GM11168 (cell line): Measurements from ENCODE around the gene HTR1D.

ENCODE experiments used
- in situ Hi-C: fragments of 300-500 bp; cut with MboI; formaldehyde crosslinking; loops from one replicate; pipeline ENCODE4 v1.12.0; 2022; ENCODE audit warnings: low sequenced_read_pairs; ENCODE audit not compliant: unreplicated experiment

Gene HTR1D

DNA sequence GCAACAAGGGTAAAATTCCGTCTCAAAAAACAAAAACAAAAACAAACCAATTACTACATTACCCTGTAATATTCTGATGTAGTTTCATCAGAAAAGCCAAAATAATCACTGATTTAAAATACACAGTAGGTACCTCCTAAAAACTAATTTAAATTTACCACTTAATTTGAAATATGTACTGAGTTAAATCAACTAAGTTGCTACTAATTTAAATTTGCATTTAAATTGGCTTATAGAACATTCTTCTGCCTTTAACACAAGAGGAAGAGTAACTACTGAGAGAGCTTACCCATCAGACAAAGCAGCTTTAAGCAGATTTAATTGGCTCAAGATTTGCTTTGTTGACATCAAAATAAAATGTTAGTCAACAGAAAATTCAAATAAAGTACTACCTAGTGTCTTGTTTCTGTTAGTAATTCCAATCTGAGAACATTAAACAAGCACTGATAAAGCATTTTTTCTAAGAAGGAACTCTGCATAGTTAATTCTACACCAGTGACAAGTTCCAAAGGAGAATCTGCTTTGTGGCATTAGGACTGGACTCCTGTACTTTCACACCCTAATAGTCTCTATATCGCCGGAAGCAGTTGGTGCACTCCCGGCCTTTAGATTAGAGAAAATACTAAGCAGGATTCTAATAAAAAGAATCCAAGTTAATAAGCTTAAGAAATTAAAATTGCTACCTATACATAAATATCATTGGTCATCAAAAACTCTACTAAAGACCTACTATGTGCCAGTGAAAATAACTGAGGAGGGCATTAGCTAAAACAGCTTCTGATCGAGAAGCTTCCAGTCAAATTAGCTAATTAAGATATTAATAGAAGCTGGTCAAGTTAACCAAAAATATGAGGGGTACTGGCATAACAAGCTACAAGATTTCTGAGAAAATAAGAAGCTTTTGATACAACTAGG is 57.1 kb downstream of the HTR1D start:
- in situ Hi-C loops: no loop called here

- in situ Hi-C loops: no loop called here
Observed at GRCh38 chr1:23156940-23157339, 60.4 kb downstream of the HTR1D start.

DNA sequence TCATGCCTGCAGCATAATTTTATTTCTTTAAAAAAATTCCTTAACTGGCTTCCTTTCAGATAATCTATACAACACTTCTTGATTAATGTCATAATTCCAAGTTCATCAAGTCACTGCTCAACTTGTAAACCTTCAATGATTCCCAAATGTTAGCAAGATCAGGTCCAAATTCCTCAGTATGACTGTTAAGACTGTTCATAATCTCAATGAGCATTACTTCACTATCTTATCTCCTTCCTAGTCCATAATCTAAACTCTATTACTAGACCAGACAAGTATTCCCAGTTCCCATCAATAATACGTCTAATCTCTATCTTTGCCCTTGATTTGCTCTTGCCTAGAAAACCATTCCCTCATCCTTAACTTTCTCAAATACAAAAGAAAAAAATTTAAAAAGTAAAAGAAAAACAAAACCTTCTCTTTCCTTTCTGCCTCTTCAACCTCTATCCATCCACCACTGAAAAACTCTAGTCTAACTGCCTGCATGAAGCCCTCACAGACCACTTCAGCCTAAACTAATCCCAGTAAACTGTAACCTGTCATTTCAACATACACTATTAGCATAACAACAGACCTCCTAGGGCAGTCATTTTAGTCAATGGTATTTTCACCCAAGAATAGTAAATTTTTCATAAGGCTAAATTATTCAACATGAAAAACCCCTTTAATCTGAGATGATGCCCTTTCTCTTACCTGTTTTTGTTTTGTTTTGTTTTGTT is 64.2 kb downstream of the HTR1D start:
- in situ Hi-C loops: no loop called here

DNA sequence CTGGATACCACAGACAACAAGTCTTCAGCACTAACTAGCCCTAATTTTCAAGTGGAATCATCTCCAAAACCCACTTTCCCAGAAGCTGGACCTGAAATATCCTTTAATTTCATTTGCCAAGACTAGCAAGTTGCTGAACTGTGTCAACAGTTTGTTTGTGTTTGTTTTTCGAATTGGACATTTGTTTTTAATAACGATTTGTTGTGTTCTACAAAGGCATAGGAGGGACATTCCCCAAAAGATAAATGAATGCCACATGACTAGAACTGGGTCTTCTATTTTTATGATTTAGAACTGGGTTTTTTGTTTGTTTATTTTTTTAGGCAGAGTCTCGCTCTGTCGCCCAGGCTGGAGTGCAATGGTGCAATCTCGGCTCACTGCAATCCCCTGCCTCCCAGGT is 66.6 kb downstream of the HTR1D start:
- in situ Hi-C loops: no loop called here

- in situ Hi-C loops: no loop called here
Observed at GRCh38 chr1:23150125-23150524, 67.2 kb downstream of the HTR1D start.

DNA sequence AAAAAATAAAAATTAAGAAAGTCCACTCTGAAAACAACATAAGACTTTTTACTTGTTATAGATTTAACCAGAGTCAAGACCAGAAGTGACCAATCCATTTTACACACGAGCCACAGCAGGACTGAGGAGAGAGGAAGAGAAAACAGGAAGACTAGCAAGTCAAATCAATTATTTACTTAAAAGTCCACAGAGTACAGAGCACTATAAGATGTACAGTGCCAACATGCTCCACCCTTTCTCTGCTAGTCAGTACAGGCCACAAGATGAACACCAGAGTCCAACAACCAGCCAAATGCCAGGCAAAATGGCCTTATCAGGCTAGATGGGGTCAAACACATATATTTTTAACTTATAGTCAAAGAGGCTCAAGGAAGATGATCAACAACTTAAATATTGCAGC is 68.2 kb downstream of the HTR1D start:
- in situ Hi-C loops: no loop called here

DNA sequence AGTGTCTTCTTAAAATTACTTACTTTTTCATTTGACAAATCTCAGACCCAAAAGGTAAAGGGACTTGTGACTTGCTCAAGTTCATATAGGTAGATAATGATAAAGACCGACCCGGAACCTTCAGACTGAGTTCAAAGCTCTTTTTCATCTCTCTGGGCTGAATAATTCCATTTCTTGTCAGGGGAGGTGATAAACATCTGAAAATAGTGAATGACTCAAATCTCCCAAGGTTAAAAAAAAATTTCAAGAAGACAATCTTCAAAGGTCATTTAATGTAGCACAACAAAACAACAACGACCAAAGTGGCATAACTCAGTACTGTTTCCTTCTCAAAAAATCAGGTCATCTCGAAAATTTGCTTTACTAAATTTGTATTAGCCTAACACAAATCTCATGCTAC is 69.2 kb downstream of the HTR1D start:
- in situ Hi-C loops: no loop called here
